ENCODE data around the gene SEC22A.

GRCh38 chr3:123315271-123315595 is 113.5 kb downstream of the SEC22A start:
- TF ChIP-seq, protein P1, sequence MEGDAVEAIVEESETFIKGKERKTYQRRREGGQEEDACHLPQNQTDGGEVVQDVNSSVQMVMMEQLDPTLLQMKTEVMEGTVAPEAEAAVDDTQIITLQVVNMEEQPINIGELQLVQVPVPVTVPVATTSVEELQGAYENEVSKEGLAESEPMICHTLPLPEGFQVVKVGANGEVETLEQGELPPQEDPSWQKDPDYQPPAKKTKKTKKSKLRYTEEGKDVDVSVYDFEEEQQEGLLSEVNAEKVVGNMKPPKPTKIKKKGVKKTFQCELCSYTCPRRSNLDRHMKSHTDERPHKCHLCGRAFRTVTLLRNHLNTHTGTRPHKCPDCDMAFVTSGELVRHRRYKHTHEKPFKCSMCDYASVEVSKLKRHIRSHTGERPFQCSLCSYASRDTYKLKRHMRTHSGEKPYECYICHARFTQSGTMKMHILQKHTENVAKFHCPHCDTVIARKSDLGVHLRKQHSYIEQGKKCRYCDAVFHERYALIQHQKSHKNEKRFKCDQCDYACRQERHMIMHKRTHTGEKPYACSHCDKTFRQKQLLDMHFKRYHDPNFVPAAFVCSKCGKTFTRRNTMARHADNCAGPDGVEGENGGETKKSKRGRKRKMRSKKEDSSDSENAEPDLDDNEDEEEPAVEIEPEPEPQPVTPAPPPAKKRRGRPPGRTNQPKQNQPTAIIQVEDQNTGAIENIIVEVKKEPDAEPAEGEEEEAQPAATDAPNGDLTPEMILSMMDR (IDR thresholded peaks at IDR 0.05), result no peak
- no peak for TF ChIP-seq POLR2AphosphoS5 (IDR thresholded peaks at IDR 0.05)

Measured in prostate gland (tissue), 2 donors.